ENCODE data around the gene DHDH.
A peak's percentile ranks its signal among the peaks of the same experiment; 100 is the strongest.

DHDH gene

DNA sequence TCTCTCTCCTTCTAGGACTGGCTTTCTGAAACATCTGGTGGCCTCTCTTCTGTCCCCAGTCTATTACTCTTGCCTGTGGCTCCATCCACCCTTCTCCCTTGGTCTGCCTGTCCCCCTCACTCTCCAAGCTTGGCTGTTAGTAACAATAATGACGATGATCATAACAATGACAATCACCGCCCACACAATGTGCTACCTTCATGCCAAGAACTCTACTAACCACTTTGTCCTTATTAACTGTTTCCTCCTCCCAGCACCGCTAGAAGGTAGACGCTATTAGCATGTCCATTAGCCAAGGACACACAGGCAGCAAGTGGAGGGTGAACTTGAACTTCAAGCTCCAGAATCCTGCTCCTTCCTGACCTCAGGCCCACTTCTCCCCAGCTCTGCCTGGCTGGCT, 56.9 kb downstream of the DHDH start:
- H3K36me3 ChIP-seq (ENCODE audit: insufficient read depth) = no peaks in the 10 kb centered on the region
- H2AFZ ChIP-seq (ENCODE audit: low read depth) = no peak overlapping the region
- H3K4me1 ChIP-seq (ENCODE audit: low read depth, poor library complexity, severe bottlenecking) = peaks cover 15% of the 10 kb centered on the region
- no peak overlapping the region for H3K9ac ChIP-seq
- H3K79me2 ChIP-seq (ENCODE audit: insufficient read depth, low read depth) = peaks cover 38% of the 10 kb centered on the region
- H3K4me2 ChIP-seq = no peak overlapping the region
- TF ChIP-seq CTCF (conservative IDR thresholded peaks at IDR 0.05; ENCODE audit: low read depth, low read length) = no peak
- H4K20me1 ChIP-seq (ENCODE audit: insufficient read depth) = no peaks in the 10 kb centered on the region
- H3K27me3 ChIP-seq (ENCODE audit: insufficient read depth, low read depth) = no peaks in the 10 kb centered on the region
- H3K27ac ChIP-seq = no peak overlapping the region
- H3K4me3 ChIP-seq (IDR thresholded peaks at IDR 0.05; ENCODE audit: insufficient read depth, low read depth, low read length) = no peak overlapping the region

DNA sequence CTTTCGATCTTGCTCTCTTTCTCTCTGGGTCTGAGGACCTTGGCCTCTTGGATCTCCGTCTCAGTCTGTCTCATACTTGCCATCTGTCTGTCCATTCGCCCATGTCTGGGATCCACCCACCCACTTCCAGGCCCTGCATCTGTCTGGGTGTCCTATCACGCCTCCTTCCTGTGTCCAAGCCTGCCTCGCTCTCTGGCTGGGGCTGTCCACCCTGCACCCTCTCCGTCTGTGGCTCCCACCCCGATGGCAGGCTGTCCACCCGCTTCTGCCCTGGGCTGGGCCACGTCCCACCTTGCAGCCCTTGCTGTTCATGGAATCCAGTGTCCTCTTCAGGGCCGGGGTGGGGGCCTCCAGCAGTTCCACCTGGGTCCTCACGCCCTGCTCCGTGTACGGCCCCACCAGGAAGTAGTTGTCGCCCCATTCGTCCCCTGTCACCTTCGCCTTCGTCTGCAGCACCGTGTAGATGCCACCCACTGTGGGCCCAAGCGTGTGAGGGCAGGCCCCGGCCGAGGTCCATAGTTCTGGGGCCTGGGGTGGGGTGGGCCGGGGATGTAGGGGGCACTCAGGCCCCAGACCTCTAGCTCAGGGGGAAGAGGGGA, 57.6 kb downstream of the DHDH start:
- Histone ChIP-seq H3K27me3 (ENCODE audit: insufficient read depth, low read depth) (no peaks in the 10 kb centered on the region), H3K4me1 (ENCODE audit: low read depth, poor library complexity, severe bottlenecking) (peaks cover 16% of the 10 kb centered on the region), H2AFZ (ENCODE audit: low read depth) (no peak overlapping the region), H3K4me2 (no peak overlapping the region; the same call in 1 of the 2 replicates), H3K36me3 (ENCODE audit: insufficient read depth) (no peaks in the 10 kb centered on the region), H3K27ac (no peak overlapping the region), H4K20me1 (ENCODE audit: insufficient read depth) (no peaks in the 10 kb centered on the region), H3K9ac (no peak overlapping the region), H3K4me3 (IDR thresholded peaks at IDR 0.05; ENCODE audit: insufficient read depth, low read depth, low read length) (no peak overlapping the region), H3K79me2 (ENCODE audit: insufficient read depth, low read depth) (peaks cover 45% of the 10 kb centered on the region)
- no peak for TF ChIP-seq CTCF (conservative IDR thresholded peaks at IDR 0.05; ENCODE audit: low read depth, low read length)

DNA sequence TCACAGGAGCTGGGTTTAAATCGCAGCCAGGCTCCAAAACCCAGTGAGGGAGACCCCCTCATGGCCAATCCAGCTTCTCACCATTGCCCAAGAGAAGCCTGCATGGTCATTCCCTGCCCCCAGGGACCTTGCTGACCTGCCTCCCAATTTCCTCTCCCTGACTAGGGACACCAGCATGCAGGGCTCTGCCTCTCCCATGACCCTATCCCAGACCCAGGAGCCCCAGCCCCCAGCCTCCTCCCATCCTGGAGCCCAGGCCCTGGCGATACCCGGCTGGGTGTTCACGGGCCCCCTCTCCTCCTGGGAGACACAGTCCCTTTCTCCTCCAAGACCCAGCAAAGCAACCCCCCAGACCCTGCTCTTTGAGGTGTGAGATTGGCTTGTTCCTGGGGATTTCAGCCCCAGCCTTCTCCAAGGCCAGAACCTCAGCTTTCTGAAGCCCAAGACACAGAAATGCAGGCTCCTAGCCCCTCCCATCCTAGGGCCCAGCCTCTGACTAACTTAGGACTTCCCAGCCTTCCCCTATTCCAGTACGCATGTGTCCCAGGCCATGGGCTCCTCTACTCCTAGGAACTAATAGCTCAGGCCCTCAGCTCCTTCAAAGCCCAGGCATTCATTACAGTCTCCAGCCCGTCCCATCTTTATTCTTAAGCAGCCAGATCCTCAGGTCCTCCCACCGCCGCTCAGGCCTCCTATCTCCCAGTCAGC, 58.5 kb downstream of the DHDH start:
- Histone ChIP-seq H3K4me2 (peak overlapping the region; percentile 100), H2AFZ (ENCODE audit: low read depth) (peak overlapping the region; percentile 66; the same call in 1 of the 2 replicates), H3K4me3 (IDR thresholded peaks at IDR 0.05; ENCODE audit: insufficient read depth, low read depth, low read length) (no peak overlapping the region), H3K4me1 (ENCODE audit: low read depth, poor library complexity, severe bottlenecking) (peaks cover 21% of the 10 kb centered on the region), H3K27me3 (ENCODE audit: insufficient read depth, low read depth) (no peaks in the 10 kb centered on the region), H3K79me2 (ENCODE audit: insufficient read depth, low read depth) (peaks cover 54% of the 10 kb centered on the region), H3K27ac (peak overlapping the region; percentile 52), H3K36me3 (ENCODE audit: insufficient read depth) (no peaks in the 10 kb centered on the region), H4K20me1 (ENCODE audit: insufficient read depth) (no peaks in the 10 kb centered on the region), H3K9ac (peak overlapping the region; percentile 69; the same call in 1 of the 2 replicates)
- TF ChIP-seq CTCF (conservative IDR thresholded peaks at IDR 0.05; ENCODE audit: low read depth, low read length) = no peak

DNA sequence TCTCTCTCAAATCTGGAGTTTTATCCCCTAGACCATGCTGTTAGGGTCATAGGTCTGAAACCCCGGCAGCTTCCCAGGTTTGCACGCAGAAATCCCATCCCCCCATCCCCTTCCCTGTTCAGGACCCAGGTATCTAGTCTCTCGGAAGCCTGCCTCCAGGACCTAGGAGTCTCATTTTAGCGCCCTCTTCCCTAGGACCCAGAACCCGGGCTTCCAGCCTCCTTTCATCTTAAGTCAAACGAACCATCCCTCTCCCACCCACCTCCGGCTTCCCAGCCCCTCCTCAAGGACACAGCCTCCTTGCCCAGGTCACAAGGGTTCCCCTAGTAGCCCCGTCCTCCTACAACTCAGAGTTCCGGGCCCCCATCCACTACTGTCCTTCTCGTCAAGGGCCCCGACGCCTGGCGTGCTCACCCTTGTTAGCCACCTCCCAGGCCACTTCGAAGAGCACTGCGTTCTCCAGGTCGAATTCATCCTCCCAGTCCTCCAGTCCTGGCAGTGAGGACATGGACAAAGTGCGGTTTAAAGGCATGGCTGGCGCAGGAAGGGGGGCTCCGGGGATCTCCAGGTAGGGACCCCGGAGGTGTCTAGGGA, 59.2 kb downstream of the DHDH start:
- Histone ChIP-seq H3K27me3 (ENCODE audit: insufficient read depth, low read depth) (no peaks in the 10 kb centered on the region), H3K79me2 (ENCODE audit: insufficient read depth, low read depth) (peaks cover 61% of the 10 kb centered on the region), H4K20me1 (ENCODE audit: insufficient read depth) (no peaks in the 10 kb centered on the region), H3K4me2 (peak overlapping the region; percentile 100), H3K27ac (peak overlapping the region; percentile 52), H2AFZ (ENCODE audit: low read depth) (peak overlapping the region; percentile 66), H3K36me3 (ENCODE audit: insufficient read depth) (no peaks in the 10 kb centered on the region), H3K9ac (peak overlapping the region; percentile 69; the same call in 1 of the 2 replicates), H3K4me1 (ENCODE audit: low read depth, poor library complexity, severe bottlenecking) (peaks cover 28% of the 10 kb centered on the region), H3K4me3 (IDR thresholded peaks at IDR 0.05; ENCODE audit: insufficient read depth, low read depth, low read length) (peak overlapping the region; percentile 60)
- TF ChIP-seq CTCF (conservative IDR thresholded peaks at IDR 0.05; ENCODE audit: low read depth, low read length) = no peak
